Measurements from ENCODE around the gene TOMM40. TPM values are rescaled to one million over a fixed set of nuclear protein-coding genes. Genes with fewer than 3 reads are reported as not detected.
"Not testable (repeated sequence)": the region's sequence is repeated elsewhere in the genome, so short reads cannot be mapped to it uniquely, and the experiment has no call there.

TOMM40 gene
- total RNA-seq, 1 donor from 2014 or later, result 80.6 TPM

- DNase-seq, result no peak
- Mint-ChIP-seq H3K9me3 (no peaks in the 10 kb centered on the region), H3K4me1 (peaks cover 11% of the 10 kb centered on the region), H3K27ac (no peak overlapping the region), H3K4me3 (no peak overlapping the region), H3K27me3 (peaks cover 28% of the 10 kb centered on the region), H3K36me3 (ENCODE audit: low read depth) (peaks cover 1% of the 10 kb centered on the region)
- TF ChIP-seq CTCF (IDR thresholded peaks at IDR 0.05), result no peak
- ChIA-PET CTCF (no interaction called here), POLR2A (no interaction called here)
- no peak for ATAC-seq (ENCODE audit: low read depth)
- intact Hi-C loops (cut with micrococcal nuclease), result no loop called here
These were observed 21.8 kb downstream of the TOMM40 start for GRCh38 chr19:44912854-44913253.

GRCh38 chr19:44913512-44914432 lies 22.7 kb downstream of the TOMM40 start:
- H3K4me1 Mint-ChIP-seq, result peaks cover 11% of the 10 kb centered on the region
- peak overlapping the region; percentile 92 for H3K4me3 Mint-ChIP-seq
- intact Hi-C loops (cut with micrococcal nuclease), result loop anchor here (2.0 kb wide), 1 partner anchor 41 kb away; the partner anchor contains the start of gene CLPTM1
- H3K36me3 Mint-ChIP-seq (ENCODE audit: low read depth); H3K9me3 Mint-ChIP-seq; POLR2A ChIA-PET; CTCF ChIA-PET; DNase-seq; ATAC-seq (ENCODE audit: low read depth); H3K27ac Mint-ChIP-seq: not testable (repeated sequence)
- H3K27me3 Mint-ChIP-seq, result peaks cover 25% of the 10 kb centered on the region

GRCh38 chr19:44914433-44915206 lies 23.6 kb downstream of the TOMM40 start, which contains the start of gene APOC1:
Gene APOC1, plus strand, starts transcription at chr19:44914608. Its CDS starts 284 bp downstream, at chr19:44914892.
- H3K36me3 Mint-ChIP-seq (ENCODE audit: low read depth); H3K9me3 Mint-ChIP-seq: not testable (repeated sequence)
- peak; percentile 74 for DNase-seq
- Mint-ChIP-seq H3K27me3 (peaks cover 25% of the 10 kb centered on the region), H3K4me3 (peak within 1 kb of the TSS; percentile 92), H3K4me1 (peaks cover 11% of the 10 kb centered on the region), H3K27ac (peak within 1 kb of the TSS; percentile 73)
- ChIA-PET CTCF (interaction anchor here (1.2 kb wide), 1 partner anchor 37 kb away, joined by 3 read pairs; no protein-coding TSS in a partner anchor), POLR2A (interaction anchor here (0.6 to 1.2 kb wide), 5 partner anchors 24 to 610 kb away, joined by 3 to 12 read pairs (median 5); partner anchors contain the start of gene ZNF235)
- intact Hi-C loops (cut with micrococcal nuclease), result loop anchor here (2.0 kb wide), 1 partner anchor 40 kb away; the partner anchor contains the start of gene CLPTM1
- peak; percentile 98 for ATAC-seq (ENCODE audit: low read depth)

DNA sequence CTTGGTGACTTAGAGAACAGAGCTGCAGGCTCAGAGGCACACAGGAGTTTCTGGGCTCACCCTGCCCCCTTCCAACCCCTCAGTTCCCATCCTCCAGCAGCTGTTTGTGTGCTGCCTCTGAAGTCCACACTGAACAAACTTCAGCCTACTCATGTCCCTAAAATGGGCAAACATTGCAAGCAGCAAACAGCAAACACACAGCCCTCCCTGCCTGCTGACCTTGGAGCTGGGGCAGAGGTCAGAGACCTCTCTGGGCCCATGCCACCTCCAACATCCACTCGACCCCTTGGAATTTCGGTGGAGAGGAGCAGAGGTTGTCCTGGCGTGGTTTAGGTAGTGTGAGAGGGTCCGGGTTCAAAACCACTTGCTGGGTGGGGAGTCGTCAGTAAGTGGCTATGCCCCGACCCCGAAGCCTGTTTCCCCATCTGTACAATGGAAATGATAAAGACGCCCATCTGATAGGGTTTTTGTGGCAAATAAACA lies 33.2 kb downstream of the TOMM40 start:
- no peak for TF ChIP-seq CTCF (IDR thresholded peaks at IDR 0.05)
- CTCF ChIA-PET, result no interaction called here
- H3K36me3 Mint-ChIP-seq (ENCODE audit: low read depth), result no peaks in the 10 kb centered on the region
- ATAC-seq (ENCODE audit: low read depth) (no peak), DNase-seq (no peak)
- POLR2A ChIA-PET, result interaction anchor here (0.6 kb wide), 1 partner anchor 388 kb away, joined by 3 read pairs; no protein-coding TSS in a partner anchor
- no peak overlapping the region for H3K27ac Mint-ChIP-seq
- H3K9me3 Mint-ChIP-seq, result no peaks in the 10 kb centered on the region
- no peak overlapping the region for H3K4me3 Mint-ChIP-seq
- H3K27me3 Mint-ChIP-seq, result peaks cover 20% of the 10 kb centered on the region
- intact Hi-C loops (cut with micrococcal nuclease), result no loop called here
- H3K4me1 Mint-ChIP-seq, result peaks cover 8% of the 10 kb centered on the region

DNA sequence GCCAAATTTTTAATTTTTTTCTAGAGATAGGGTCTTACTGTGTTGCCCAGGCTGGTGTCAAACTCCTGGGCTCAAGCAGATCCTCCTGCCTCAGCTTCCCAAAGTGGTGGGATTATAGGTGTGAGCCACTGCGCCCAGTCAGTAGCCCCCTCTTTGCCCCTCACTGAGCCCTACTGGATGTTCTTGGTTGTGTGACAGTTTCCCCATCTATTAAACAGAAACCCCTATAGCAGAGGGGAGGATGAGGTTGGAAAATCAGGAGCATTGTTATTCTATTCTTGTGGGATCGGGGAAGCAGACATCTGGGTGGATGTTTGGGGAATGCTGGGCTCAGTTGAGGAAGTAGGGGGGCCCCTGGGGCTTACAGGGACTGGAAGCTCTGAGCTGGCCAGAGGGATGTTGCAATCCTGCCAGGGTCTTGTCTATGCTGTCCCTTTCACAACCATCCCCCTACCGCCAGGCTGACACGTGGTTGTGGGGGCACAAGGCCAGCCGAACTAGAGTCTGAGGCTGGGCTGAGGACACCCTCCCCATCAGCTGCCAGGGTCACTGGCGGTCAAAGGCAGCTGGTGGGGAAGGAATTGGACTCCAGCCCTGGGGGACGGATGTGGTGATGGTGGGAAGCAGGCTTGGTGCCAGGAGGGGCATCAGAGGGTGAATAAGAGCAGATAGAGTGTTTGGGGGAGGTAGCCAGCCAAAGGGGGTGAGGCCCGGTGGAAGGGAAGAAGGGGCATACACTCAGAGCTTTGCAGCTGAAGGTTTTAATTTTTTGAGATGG lies 34.2 kb downstream of the TOMM40 start:
- no peaks in the 10 kb centered on the region for H3K9me3 Mint-ChIP-seq
- TF ChIP-seq CTCF (IDR thresholded peaks at IDR 0.05), result no peak
- no peaks in the 10 kb centered on the region for H3K36me3 Mint-ChIP-seq (ENCODE audit: low read depth)
- H3K4me3 Mint-ChIP-seq, result no peak overlapping the region
- ATAC-seq (ENCODE audit: low read depth) (no peak), DNase-seq (no peak)
- intact Hi-C loops (cut with micrococcal nuclease), result no loop called here
- POLR2A ChIA-PET, result no interaction called here
- H3K27ac Mint-ChIP-seq, result no peak overlapping the region
- peaks cover 8% of the 10 kb centered on the region for H3K4me1 Mint-ChIP-seq
- peaks cover 20% of the 10 kb centered on the region for H3K27me3 Mint-ChIP-seq
- CTCF ChIA-PET, result no interaction called here

DNA sequence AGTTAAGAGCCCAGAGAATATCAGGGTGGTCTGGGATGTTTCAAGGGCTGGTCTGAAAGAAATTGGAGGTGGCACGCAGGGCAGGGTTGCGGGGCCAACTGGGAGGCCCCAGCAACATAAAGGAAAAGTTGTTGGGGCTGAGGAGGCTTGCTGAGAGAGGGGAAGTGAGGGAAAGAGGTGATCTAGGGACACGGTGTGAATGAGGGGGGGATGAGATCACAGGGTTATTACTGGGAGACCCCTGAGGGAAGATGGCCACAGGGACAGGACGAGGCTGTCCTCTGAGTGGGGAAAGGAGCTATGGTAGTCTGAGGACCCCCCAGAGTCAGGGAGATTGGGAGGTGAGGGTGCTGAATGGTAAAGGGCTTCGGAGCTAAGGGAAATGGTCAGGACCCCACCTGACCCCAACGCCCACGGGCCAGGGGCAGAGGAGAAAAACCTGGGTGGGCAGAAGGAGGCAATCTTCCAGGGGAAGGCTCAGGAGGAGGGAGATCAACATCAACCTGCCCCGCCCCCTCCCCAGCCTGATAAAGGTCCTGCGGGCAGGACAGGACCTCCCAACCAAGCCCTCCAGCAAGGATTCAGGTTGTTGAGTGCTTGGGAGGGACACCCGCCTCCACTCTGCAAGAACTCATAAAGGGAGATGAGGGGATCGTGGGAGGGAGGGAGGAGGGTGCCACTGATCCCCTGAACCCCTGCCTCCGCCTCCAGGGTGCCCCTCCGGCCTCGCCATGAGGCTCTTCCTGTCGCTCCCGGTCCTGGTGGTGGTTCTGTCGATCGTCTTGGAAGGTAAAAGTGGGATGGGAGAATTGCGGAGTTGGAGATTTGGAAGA lies 35.4 kb downstream of the TOMM40 start:
- H3K27ac Mint-ChIP-seq; H3K4me1 Mint-ChIP-seq; CTCF ChIA-PET; DNase-seq; H3K9me3 Mint-ChIP-seq; H3K36me3 Mint-ChIP-seq (ENCODE audit: low read depth); intact Hi-C loops (cut with micrococcal nuclease); POLR2A ChIA-PET: not testable (repeated sequence)
- Mint-ChIP-seq H3K27me3 (peaks cover 22% of the 10 kb centered on the region), H3K4me3 (peak overlapping the region; percentile 62)
- peak; percentile 22 for ATAC-seq (ENCODE audit: low read depth)
